ENCODE data around the gene MTHFD1L.
A peak's percentile ranks its signal among the peaks of the same experiment; 100 is the strongest.
"Not testable (repeated sequence)": the region's sequence is repeated elsewhere in the genome, so short reads cannot be mapped to it uniquely, and the experiment has no call there.

MTHFD1L gene

DNA sequence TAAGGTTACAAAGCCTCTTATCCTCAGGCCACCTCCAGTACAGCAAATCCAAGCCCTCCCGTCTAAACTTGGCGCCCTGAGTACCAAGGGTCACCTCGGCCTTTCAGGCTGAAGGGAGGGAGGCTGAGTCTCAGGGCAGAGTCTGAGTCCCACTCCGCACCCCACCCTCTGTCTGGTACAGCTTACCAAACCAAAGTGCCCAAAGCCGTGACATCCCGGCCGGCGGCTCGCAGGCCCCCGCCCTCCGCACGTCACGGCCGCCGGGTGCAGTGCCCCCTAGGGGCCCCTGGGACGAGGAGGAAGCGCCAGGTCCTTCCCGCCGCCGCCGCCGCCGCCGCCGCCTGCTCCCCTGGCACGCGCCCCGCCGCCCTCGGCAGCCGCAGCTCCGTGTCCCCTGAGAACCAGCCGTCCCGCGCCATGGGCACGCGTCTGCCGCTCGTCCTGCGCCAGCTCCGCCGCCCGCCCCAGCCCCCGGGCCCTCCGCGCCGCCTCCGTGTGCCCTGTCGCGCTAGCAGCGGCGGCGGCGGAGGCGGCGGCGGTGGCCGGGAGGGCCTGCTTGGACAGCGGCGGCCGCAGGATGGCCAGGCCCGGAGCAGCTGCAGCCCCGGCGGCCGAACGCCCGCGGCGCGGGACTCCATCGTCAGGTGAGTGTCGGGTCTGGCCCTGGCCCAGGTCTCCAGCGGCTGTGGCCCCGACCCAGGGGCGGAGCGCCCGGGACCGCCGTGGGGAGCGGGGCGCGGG is at the start of gene MTHFD1L:
Gene MTHFD1L, plus strand, starts transcription at position 297 of the 741 bp plus-strand sequence. Its CDS starts 121 bp downstream, at position 418.
- TF ChIP-seq FOXM1 (IDR thresholded peaks at IDR 0.05; ENCODE audit: borderline replicate concordance) (peak; percentile 55; the same call in 1 of the 2 replicates), HDGF (IDR thresholded peaks at IDR 0.05; ENCODE audit: borderline replicate concordance) (peak; percentile 89), SP1 (IDR thresholded peaks at IDR 0.05) (no peak), ARNT (IDR thresholded peaks at IDR 0.05) (peak; percentile 28; the same call in 1 of the 2 replicates)
- ChIA-PET CTCF (interaction anchor here (0.6 to 1.9 kb wide), 5 partner anchors 26 to 812 kb away, joined by 3 to 9 read pairs (median 3); no protein-coding TSS in a partner anchor), POLR2A (interaction anchor here (0.8 to 1.9 kb wide), 12 partner anchors 9 to 456 kb away, joined by 3 to 13 read pairs (median 4); no protein-coding TSS in a partner anchor)
- peak; percentile 91 for DNase-seq (ENCODE audit: extremely low spot score)

DNA sequence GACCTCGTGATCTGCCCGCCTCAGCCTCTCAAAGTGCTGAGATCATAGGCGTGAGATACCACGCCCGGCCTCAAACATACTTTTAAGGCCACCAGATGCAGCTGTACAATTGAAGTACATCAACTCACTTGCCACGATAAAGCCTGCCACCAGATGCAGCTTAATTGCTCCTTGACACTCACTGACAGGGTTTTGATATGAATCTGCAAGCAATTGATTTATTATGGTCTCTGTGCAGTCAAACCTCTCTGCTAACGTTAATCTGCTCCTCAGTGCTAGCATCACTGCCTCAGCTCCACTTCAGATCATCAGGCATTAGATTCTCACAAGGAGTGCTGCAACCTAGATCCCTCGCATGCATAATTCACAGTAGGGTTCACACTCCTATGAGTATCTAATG is 48.9 kb upstream of the MTHFD1L start:
- not testable (repeated sequence) for DNase-seq (ENCODE audit: extremely low spot score)
- ChIA-PET POLR2A (interaction anchor here (0.8 kb wide), 1 partner anchor 49 kb away, joined by 4 read pairs; no protein-coding TSS in a partner anchor), CTCF (interaction anchor here (0.6 to 4.3 kb wide), 9 partner anchors 19 to 740 kb away, joined by 3 to 40 read pairs (median 4); partner anchors contain the start of gene MTHFD1L)

DNA sequence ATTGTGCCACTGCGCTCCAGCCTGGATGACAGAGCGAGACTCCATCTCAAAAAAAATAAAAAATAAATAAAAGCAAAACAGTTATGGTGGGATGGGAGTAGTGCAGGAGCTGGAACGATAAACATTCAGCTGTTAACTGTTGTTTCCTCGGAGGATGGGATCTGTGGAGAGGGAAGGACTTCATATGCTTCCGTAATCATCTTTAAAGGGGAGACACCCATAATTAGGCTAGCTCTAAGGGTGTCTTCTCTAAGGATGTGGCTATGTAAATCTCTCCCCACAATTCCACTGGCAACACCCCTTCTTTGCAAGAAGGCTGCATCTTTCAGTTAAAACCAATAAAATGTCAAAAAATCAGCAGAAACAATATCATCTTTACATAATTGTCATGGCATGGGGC is 42.6 kb upstream of the MTHFD1L start:
- no peak for DNase-seq (ENCODE audit: extremely low spot score)
- ChIA-PET CTCF (no interaction called here), POLR2A (no interaction called here)
- no peak for TF ChIP-seq TARDBP (IDR thresholded peaks at IDR 0.05)
- TF ChIP-seq ZNF384 (IDR thresholded peaks at IDR 0.05): no peak
- TF ChIP-seq CTBP1 (IDR thresholded peaks at IDR 0.05; ENCODE audit: borderline replicate concordance): no peak

DNA sequence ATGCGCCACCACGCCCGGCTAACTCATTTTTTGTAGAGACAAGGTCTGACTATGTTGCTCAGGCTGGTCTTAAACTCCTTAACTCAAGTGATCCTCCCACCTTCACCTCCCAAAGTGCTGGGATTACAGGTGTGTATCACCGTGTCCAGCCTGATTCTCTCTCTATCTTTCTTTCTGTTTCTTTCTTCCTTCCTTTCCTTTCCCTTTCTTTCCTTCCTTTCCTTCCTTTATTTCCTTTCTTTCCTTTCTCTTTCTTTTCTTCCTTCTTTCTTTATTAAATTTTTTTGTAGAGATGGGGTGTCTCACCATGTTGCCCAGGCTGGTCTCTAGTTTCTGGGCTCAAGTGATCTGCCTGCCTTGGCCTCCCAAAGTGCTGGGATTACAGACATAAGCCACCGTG is 38.7 kb upstream of the MTHFD1L start:
- DNase-seq (ENCODE audit: extremely low spot score): no peak
- ChIA-PET POLR2A (interaction anchor here (2.4 kb wide), 1 partner anchor 39 kb away, joined by 7 read pairs; the partner anchor contains the start of gene MTHFD1L), CTCF (no interaction called here)
- TF ChIP-seq BHLHE40 (IDR thresholded peaks at IDR 0.05; ENCODE audit: borderline replicate concordance) (no peak), ARNT (IDR thresholded peaks at IDR 0.05) (no peak), TARDBP (IDR thresholded peaks at IDR 0.05) (no peak), L3MBTL2 (conservative IDR thresholded peaks at IDR 0.05) (no peak), FOXA1 (IDR thresholded peaks at IDR 0.05) (no peak)

DNA sequence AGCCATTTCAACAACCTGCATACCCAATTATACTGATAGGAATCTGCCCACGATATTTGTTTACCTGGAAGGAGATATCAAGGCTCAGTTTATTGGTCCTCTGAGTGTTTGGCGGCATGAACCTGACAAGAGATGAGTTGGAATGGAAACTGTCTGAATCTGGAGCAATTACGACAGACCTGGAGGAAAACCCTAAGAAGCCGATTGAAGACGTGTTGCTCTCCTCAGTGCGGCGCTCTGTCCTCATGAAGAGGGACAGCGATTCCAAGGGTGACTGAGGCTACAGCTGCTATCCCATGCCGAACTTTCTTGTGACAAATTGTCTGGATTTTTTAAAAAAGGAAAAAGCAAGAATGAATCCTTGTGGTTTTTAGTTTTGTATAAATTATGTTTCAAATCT is 37.4 kb upstream of the MTHFD1L start:
- CTCF ChIA-PET; POLR2A ChIA-PET; DNase-seq (ENCODE audit: extremely low spot score): not testable (repeated sequence)

DNA sequence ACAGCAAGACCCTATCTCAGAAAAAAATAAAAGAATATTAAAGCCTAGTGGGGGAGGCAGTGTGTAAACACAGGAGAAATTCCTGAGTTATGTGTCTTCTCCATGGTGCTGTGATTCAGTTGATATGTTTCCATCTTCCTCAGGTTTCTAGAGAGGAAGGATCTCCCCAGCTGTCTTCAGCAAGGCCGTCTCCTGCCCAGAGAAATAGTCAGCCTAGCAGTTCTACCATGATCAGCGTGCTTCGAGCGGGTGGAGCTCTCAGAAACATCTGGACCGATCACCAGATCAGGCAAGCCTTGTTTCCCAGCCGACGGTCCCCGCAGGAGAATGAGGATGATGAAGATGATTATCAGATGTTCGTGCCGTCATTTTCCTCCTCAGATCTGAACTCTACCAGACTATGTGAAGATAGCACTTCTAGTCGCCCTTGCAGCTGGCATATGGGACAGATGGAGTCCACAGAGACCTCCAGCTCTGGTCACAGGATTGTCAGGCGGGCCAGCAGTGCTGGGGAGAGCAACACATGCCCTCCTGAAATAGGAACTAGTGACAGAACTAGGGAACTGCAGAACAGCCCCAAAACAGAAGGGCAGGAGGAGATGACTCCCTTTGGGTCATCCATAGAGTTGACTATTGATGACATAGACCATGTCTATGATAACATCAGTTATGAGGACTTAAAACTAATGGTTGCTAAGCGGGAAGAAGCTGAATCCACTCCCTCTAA is 34.9 kb upstream of the MTHFD1L start:
- no peak for DNase-seq (ENCODE audit: extremely low spot score)
- TF ChIP-seq L3MBTL2 (conservative IDR thresholded peaks at IDR 0.05) (no peak), NFRKB (IDR thresholded peaks at IDR 0.05) (no peak), SP1 (IDR thresholded peaks at IDR 0.05) (no peak), FOXA1 (IDR thresholded peaks at IDR 0.05) (no peak), BHLHE40 (IDR thresholded peaks at IDR 0.05; ENCODE audit: borderline replicate concordance) (no peak), ARNT (IDR thresholded peaks at IDR 0.05) (no peak), ELF4 (IDR thresholded peaks at IDR 0.05) (no peak), HDGF (IDR thresholded peaks at IDR 0.05; ENCODE audit: borderline replicate concordance) (no peak), FOXM1 (IDR thresholded peaks at IDR 0.05; ENCODE audit: borderline replicate concordance) (no peak), CTBP1 (IDR thresholded peaks at IDR 0.05; ENCODE audit: borderline replicate concordance) (no peak), TARDBP (IDR thresholded peaks at IDR 0.05) (no peak), FOXK2 (IDR thresholded peaks at IDR 0.05) (no peak), SUZ12 (IDR thresholded peaks at IDR 0.05) (no peak), ZNF384 (IDR thresholded peaks at IDR 0.05) (no peak), LEF1 (IDR thresholded peaks at IDR 0.05; ENCODE audit: borderline replicate concordance) (no peak)
- TF ChIP-seq, protein P1, sequence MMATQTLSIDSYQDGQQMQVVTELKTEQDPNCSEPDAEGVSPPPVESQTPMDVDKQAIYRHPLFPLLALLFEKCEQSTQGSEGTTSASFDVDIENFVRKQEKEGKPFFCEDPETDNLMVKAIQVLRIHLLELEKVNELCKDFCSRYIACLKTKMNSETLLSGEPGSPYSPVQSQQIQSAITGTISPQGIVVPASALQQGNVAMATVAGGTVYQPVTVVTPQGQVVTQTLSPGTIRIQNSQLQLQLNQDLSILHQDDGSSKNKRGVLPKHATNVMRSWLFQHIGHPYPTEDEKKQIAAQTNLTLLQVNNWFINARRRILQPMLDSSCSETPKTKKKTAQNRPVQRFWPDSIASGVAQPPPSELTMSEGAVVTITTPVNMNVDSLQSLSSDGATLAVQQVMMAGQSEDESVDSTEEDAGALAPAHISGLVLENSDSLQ (IDR thresholded peaks at IDR 0.05): no peak
- CTCF ChIA-PET: interaction anchor here (1.4 kb wide), 1 partner anchor 13 kb away, joined by 3 read pairs; no protein-coding TSS in a partner anchor
- POLR2A ChIA-PET: no interaction called here

DNA sequence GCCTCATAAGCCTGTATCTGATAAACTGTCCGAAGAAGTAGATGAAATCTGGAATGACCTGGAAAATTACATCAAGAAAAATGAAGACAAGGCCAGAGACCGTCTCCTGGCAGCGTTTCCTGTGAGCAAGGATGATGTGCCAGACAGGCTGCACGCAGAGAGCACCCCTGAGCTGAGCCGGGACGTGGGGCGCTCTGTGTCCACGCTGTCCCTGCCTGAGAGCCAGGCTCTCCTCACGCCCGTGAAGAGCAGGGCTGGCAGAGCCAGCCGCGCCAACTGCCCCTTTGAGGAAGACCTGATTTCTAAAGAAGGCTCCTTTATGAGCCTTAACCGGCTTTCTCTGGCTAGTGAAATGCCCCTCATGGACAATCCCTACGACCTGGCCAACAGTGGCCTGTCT is 33.9 kb upstream of the MTHFD1L start:
- ChIA-PET CTCF (interaction anchor here (1.4 kb wide), 1 partner anchor 14 kb away, joined by 3 read pairs; no protein-coding TSS in a partner anchor), POLR2A (no interaction called here)
- no peak for TF ChIP-seq SUZ12 (IDR thresholded peaks at IDR 0.05)
- TF ChIP-seq TARDBP (IDR thresholded peaks at IDR 0.05): no peak
- no peak for TF ChIP-seq CTBP1 (IDR thresholded peaks at IDR 0.05; ENCODE audit: borderline replicate concordance)
- TF ChIP-seq FOXA1 (IDR thresholded peaks at IDR 0.05): no peak
- TF ChIP-seq ELF4 (IDR thresholded peaks at IDR 0.05): no peak
- TF ChIP-seq ZNF384 (IDR thresholded peaks at IDR 0.05): no peak
- no peak for TF ChIP-seq LEF1 (IDR thresholded peaks at IDR 0.05; ENCODE audit: borderline replicate concordance)
- TF ChIP-seq NFRKB (IDR thresholded peaks at IDR 0.05): no peak
- no peak for TF ChIP-seq HDGF (IDR thresholded peaks at IDR 0.05; ENCODE audit: borderline replicate concordance)
- TF ChIP-seq ARNT (IDR thresholded peaks at IDR 0.05): no peak
- TF ChIP-seq BHLHE40 (IDR thresholded peaks at IDR 0.05; ENCODE audit: borderline replicate concordance): no peak
- no peak for TF ChIP-seq SP1 (IDR thresholded peaks at IDR 0.05)
- TF ChIP-seq, protein P1 (IDR thresholded peaks at IDR 0.05): no peak
- TF ChIP-seq L3MBTL2 (conservative IDR thresholded peaks at IDR 0.05): no peak
- no peak for TF ChIP-seq FOXM1 (IDR thresholded peaks at IDR 0.05; ENCODE audit: borderline replicate concordance)
- no peak for TF ChIP-seq FOXK2 (IDR thresholded peaks at IDR 0.05)
- DNase-seq (ENCODE audit: extremely low spot score): no peak
